Stimulated activated CD8-positive, alpha-beta memory T cell treated with anti-CD3 and anti-CD28 coated beads, Interleukin-7, amount 100 ng/mL, for 48 hours (primary cell): ENCODE data around the gene PJA2.

Experiments
- DNase-seq, 2 donors: peaks; one replicate each; pipeline ENCODE4 v3.0.0-alpha.2; 2020; ENCODE audit warnings: low read depth in 1 of 2; ENCODE audit errors: extremely low read depth in 1 of 2

Gene PJA2

DNA sequence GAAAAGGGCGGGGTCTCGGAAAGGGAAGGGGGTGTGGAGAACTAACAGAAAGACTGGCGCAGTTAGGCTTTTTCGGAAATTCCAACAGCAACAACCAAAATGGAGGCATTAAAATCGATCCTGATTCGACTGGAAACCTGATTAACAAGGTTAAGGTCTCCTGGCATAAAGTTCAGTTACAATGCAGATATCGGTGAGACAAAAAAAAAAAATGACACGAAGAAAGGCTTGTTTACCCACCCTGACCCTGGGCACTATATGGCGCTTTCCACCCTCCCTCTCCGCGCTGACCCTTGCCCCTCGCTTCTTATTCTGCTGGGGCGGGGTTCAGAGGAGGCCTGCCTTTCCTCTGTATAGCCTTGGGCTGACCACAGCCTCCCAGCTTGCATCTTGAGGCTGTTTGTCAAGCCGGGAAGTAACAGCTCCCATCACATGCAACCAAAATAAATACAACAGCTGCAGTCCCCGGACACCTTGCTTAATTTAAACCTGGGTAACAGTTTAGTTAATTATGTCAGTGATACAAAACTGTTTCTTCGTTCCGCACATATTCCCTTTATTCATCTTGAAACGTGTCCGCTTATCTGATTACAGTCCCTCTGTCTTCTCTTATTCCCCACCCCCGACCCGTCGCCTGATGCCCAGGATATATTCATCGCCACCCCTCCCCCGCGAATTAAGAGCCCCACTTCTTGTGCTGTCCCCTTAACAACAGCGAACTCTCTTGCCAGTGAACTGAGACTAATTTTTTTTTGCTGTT is 795 bp upstream of the PJA2 start:
- no peak for DNase-seq

DNA sequence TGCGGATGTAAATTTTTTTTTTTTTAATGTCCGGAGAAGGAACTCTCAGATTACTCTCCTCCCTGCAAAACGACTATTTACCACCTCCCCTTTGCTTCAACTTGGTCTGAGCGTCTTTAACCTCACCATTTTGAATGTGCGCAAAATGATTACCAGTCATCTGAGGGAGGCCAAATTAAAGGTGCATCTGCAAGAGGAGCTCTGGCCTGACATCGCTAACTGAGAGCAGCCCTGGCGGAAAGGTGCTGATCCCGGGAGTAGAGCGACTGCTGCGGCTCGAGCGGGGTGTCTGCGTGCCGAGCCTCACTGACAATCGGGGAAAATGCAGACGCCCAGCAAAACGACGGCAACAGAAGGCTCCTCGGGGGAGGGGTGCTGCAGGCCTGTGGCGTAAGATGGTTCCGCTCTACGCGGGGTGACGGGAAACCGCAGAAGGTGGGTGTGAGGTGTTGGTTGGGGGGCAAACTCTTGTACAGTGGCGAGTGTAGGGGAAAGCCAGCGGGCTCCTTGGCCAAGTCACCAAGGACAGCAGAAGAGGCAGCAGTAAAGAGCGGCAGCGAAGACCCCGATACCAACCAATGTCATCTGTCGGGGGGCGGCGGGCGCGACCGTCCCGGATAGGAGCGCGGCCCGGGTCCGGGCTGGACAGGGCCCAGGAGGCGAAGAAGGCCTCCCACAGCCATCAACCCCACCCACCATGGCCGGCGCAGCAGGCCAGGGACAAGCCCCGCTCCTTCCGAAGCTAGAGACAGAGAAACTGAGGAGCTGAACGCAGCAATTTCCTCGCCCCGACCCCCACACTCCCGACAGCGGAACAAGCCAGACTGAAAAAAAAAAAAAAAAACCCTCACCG is 557 bp downstream of the PJA2 start:
- DNase-seq: peak; percentile 76 to 81

DNA sequence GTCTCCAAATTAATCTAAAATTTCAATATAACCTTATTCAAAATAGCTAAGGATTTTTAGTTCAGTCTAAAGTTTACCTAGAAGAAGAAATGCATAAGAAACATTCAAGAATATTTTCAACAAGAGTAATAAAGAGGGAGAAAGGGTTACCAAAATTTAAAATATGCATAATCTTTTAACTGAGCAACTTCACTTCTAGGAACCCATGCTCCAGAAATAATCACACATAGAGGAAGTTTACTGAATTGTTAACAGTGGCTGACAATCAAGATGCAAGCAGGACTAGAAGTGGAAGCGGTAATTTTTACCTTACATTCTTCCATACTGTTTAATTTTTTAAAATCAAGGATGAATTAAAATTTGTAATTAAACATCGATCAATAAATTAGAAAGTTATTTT is 1.9 kb downstream of the PJA2 start:
- no peak for DNase-seq

DNA sequence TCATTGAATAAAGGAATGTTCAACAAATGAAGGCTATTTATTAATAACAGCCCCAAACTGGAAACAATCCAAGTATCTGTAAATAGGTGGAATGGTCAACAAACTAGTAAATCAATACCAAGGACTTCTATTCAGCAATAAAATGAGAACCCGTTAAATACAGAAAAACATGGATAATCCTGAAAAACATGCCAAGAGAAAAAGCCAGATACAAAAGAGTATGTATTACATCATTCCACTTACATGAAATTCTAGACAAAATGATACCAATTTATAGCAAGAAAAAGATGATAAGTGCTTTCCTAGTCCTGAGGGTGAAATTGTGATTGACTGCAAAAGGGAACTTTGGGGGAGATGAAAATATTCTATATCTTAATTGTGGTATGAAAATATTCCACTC is 3.1 kb downstream of the PJA2 start:
- DNase-seq: no peak

DNA sequence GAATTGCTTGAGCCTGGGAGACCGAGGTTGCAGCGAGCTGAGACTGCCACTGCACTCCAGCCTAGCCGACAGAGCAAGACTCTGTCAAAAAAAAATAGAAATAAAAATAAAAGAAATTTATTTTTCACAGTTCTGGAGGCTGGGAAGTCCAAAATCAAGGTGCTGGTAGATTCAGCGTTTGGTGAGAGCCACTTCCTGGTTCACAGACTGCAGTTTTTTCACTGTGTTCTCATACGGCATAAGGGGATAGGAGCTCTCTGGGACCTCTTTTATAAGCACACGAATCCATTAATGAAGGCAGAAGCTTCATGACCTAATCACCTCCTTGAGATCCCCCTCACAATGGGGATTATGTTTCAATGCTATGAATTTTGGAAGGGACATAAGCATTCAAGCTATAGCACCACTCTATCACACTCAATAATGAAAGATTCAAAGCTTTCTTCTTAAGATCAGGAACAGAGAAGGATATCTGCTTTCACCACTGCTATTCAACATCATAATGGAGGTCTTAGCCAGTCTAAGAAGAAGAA is 5.3 kb downstream of the PJA2 start:
- DNase-seq: no peak

DNA sequence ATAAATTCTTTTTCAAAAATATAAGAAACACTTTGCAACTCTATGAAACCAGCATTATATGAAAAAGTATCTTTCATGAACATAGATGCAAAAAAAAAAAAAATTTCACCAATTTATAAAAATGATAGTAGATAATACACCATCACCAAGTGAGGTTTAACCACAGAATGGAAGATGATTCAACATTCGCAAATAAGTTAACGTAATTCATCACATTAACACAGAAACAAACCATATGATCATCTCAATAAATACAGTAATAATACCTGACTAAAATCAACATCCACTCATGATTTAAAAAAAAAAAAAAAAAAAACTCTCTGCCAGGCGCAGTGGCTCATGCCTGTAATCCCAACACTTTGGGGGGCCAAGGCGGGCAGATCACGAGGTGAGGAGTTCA is 6.3 kb downstream of the PJA2 start:
- no peak for DNase-seq

DNA sequence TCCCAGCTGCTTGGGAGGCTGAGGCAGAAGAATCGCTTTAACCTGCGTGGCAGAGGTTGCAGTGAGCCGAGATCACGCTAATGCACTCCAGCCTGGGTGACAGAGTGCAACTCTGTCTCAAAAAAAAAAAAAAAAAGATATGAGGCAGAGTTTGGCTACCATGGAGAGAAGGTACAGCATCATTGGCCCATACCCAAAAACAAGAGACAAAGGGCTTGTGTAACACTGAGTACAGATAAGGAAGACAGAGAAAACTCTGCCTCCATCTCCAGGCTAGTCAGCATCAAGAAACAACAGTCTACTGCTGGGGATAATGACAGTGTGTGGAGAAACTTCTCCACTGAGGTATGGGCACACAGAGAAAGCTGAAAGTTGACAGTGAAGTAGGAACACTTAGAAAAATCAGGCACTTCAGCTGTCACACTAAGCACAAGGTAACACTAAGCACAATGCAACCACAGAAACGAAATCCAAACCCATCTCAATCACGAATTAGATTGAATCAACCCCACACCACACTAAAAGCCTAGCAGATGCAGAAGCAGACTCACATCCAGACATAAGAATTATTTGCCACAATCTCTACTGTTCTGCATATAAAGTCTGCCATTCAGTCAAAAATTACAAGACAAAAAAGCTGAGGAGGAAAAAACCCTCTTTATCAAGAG is 10.5 kb downstream of the PJA2 start:
- no peak for DNase-seq

DNA sequence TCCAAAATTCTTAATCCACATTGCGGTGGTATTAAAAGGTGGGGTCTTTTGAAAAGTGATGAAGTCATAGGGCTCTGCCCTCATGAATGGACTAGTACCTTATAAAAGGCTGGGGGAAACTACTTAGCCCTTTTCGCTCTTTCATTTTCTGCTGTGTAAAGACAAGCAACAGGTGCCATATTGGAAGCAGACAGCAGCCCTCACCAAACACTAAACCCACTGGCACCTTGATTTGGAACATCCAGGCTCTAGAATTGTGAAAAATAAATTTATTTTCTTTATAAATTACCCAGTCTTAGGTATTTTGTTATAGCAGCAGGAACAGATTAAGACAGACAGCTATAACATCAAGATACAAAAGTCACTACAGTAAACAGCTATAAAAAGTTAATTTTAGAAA is 12.8 kb downstream of the PJA2 start:
- DNase-seq: no peak

DNA sequence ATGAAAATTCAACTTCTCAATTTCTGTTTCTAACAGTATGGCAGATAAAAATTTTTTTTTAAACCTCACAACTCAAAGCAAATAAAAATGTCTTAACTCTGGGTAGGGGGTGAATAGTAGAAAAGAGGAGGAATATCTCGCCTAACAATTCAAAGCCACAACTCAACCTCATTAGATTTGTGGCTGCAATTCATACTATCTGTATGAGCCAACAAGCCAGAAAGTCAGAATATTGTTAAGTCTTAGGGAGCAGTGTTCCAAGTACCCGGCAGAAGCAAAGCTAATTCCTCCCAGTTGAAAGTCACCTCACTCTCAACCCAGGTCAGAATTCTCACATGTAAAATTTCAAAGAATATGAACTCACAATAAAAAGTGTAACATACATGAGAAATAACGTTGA is 15.0 kb downstream of the PJA2 start:
- DNase-seq: no peak

DNA sequence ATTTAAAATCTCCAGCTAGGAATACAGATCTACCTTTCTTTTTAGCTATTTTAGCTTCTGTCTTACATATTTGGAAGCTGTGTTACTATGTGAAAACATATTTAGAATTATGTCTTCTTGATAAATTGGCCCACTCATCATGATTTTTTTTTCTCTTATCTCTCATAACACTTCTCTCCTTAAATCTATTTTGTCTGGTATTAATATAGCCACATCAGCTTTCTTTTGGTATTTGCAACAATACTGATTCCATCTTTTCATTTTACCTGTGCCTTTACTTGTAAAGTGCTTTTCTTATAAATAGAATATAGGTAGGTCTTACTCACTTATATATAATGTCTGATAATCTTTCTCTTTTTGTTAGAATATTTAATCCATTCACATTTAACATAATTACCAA is 19.6 kb downstream of the PJA2 start:
- DNase-seq: no peak

DNA sequence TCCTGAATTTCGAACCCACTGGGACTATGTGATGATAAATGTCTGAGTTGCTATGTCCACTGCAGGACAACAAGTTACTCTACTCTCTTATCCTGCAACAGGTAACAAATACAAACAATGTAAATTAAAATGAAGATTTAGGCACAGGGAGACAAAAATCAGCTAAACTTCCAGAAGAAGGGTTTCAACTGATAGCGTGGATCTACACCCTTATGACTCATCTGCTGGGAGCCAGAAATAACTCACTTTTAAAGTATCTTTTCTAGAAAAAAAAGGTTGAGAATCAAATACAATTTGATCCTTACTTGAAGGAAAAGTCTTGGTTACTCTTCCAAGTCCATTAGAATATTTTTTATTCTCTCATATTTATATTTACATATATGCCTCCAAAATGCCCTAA is 21.4 kb downstream of the PJA2 start:
- DNase-seq: no peak

DNA sequence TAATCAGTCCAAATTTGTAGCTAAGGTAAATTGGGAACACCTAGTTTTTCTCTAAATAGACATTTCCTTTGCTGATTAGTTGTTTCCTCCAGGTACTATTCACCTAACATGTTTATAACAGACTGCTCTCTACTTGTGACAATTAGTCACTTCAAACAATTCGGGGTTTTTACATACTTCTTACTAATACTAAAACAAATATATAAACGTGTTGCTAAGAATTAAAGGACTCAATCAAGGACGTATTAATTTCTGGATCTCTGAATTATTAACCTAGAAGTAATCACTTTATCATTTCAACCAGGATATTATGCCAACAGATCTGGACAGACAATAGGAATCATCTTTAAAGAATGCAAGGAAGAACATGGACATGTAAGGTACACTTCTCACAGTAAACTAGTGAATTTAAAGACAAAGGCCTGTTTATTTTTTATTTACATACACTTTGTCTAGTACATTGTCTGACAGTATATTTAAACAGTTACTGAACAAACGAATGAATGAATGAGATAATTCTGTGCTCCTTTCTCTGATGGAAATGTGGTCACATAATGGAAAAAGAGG is 22.3 kb downstream of the PJA2 start:
- DNase-seq: no peak

DNA sequence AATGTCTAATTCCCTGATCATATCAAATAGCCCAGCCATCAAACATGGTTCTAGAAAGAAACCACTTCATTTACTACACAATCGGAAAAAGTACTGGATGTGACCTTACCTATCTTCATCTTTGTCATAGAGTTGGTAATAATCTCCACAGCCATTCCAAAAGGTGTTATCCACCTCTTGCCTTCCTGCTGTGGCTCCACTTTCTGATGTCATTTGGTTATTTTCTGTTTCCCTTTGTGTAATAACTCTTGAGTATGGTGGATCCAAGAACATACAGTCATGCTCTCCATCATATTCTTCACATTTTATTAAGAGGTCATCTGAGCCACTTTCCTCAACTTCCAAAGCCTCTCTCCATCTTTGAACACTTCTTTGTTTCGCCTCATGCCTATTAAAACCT is 31.7 kb downstream of the PJA2 start:
- DNase-seq: no peak

DNA sequence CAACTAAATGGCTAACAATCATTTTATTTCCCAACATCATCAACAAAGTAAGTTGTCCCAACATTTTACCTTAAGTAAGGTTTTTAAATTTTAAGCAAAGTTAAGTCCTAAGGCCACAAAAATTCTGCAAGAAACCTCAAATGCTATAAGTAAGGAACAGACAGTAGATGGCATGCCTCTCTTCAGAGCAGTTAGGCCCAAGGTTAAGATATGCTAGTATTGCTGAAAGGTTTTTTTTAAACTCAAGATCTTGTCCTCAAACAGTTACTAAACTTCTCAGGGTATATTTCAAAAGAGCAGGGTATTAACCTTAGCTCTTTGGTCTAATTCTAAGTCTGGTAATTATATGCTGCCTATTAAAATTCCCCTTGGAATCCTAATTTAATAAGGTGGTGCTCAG is 35.1 kb downstream of the PJA2 start:
- no peak for DNase-seq

DNA sequence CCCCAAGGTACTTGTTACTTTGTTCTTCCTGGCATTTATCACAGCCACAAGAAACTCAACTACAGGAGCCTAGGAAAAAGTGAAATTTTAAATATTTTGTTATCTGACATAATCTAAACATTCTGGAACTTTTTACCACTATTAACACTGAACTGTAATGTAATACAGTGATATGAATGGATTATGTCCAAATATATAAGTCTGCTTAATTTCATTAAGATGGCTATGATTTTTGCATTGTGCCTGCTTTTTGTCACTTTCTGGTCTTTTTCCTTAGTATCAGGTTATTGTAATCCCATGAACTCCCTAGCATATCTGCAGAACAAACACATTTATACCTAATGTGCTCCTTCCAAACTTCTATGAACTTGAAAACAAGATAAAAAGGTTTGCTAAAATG is 35.8 kb downstream of the PJA2 start:
- no peak for DNase-seq

DNA sequence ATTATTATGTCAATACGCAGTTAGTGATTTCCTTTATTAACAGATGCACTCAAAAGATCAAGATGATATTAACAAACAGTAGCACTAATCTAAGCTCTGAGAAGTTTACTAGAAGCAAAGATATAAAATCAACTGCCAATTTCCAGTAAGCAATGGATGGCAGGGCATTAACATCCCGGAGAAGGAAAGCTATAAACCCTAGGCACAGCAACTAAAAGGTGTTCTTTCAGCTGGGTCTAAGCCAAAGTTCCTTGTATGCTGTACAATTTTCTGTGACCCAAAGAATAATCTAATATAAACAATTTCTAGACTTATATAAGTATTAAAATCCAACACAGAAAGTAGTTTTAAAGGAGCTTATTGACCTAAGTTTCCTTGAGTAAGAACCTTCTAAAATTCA is 39.4 kb downstream of the PJA2 start:
- no peak for DNase-seq

DNA sequence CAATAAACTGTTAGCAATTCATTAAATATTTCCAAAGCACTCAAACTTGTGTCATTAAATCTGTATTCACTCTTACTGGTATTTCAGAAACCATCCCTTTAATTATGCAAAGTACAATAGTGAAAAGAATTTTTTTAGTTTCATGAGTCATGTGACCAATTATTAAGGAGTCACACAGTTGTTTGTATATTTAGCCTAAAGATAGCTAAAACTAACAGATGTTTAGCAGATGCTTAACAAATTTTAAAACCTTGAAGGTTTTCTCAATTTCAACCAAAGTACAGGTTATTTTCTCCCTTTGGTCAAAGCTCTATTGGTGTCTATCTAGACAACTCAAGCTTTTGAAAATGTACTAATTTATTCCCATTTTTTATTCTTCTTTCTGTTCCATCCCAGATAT is 44.1 kb downstream of the PJA2 start:
- no peak for DNase-seq

DNA sequence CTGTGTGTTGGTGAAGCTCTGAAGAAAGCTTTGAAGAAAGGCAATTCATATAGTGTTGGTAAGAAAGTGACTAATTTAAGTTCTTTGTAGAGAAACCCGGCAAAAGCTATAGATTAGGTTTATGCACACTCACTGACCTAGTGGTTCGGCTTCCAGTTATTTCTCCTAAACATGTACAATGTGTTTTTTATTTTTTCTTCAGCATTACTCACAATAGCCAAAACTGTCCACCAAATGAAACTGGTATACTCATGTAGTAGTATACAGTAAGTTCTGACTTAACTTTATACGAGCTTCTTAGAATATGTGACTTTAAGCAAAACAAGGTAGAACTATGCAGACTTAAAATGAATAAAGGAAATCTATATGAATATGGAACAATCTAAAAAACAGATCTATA is 44.8 kb downstream of the PJA2 start:
- DNase-seq: no peak

DNA sequence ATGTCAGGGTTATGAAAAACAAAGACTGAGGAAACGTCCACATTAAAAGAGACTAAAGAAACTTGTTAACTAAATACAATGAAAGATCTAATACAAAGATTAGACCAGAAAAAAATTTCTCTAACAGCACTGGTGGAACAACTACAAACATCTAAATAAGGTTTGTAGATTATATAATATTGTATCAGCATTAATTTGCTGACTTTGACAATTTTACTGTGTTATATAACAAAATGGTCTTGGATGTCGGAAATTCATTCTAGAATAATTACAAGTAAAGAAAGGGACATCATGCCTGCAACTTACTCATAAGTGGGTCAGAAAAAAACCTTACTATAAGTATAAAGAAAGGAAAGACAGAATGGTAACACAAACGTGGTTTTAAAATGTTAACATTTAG is 50.1 kb downstream of the PJA2 start:
- DNase-seq: no peak

DNA sequence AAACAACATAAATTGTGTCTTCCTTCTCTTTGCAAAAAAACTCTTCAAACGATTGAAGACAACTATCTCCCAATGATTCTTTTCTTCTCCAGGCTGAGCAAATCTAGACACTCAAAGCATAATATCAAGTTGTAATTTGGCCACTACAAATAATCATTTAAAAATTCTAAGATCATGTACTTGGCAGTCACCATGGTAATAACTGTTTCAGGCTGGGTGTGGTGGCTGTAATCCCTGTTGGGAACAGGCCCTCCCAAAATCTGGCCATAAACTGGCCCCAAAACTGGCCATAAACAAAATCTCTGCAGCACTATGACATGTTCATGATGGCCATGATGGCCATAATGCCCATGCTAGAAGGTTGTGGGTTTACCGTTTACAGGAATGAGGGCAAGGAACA is 52.0 kb downstream of the PJA2 start:
- no peak for DNase-seq

DNA sequence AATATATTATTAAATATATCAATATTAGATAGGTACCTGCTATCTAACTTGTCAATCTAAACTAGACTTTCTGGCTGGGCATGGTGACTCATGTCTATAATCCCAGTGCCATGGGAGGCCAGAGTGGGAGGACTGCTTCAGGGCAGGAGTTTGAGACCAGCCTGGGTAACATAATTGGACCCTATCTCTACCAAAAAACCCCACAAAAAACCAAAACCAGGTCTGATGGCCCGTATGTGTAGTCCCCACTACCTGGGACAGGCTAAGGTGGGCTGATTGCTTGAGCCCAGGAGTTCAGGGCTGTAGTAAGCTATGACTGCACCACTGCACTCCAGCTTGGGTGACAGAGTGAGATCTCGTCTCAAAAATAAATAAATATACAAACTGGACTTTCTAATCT is 55.0 kb downstream of the PJA2 start:
- DNase-seq: no peak
